ENCODE data around the gene PPP1R14B. TPM values are rescaled to one million over a fixed set of nuclear protein-coding genes. Genes with fewer than 3 reads are reported as not detected.

Gene PPP1R14B
- total and polyA plus RNA-seq, 2 of the 13 experiments (the other 11 are each of a cell fraction or from before 2014, with no cell fraction given), result 110 to 148 TPM

DNA sequence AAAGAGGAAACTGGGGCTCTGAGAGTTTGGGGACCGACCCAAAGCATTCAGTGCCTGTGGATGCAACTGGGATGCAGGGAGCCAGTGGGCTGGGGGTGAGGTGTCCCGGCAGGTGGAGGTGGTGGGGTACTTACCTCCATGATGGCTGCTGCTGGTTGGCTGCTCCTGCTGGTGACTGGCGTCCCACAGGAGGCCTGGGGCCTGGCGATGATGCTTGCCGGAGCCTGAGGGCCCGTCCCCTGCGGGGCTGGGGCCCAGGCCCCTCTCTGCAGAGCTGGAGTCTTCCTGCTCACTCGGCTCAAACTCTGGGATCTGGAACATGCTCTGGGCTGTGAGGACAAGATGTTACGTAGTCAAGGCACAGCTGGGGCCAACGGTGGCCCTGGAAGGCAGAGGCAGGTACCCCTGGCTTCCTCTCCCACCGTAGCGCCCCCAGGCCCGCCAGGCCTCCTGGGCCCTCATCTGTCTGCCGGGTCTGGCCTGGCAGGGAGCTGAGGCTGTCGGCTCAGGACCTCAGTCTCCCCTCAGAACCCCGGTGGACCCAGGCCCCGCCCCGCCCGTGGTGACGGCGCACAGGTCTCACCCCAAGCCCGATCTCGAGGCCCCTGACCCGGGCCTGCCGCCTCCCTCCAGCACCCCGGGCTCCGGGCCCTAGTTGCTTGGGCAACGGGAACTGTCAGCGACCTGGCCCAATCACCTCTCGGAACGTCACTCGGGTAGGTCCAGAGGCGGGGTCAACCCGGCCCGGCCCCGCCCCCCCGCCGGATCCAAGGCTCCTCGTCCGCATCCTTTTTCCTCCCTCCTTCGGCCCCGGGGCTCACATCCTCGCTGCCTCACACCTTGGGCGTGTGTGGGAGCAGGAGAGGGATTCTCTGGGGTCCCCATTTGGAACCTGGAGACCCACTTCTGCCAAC is 37.6 kb upstream of the PPP1R14B start, which contains the start of gene BAD (continued):
- TF ChIP-seq ZZZ3 (CRISPR knock-in tag; IDR thresholded peaks at IDR 0.05; ENCODE audit: borderline replicate concordance) (0 out of 2 replicates have a peak, but pooled peaks have one; percentile 51), ZNF33A (CRISPR knock-in tag; IDR thresholded peaks at IDR 0.05; ENCODE audit: borderline replicate concordance) (0 out of 2 replicates have a peak, but pooled peaks have one; percentile 57), TBP (CRISPR knock-in tag; IDR thresholded peaks at IDR 0.05) (no peak), ZNF350 (CRISPR knock-in tag; IDR thresholded peaks at IDR 0.05; ENCODE audit: borderline replicate concordance, low read depth) (peak; percentile 15; the same call in 1 of the 2 replicates), POLR2A (IDR thresholded peaks at IDR 0.05; ENCODE audit: insufficient read depth in 1 of 2, low read depth in 2 of 2, low read length in 2 of 2) (peak in 1 of 2 experiments; percentile 10; a peak in 2 of 4 replicates), THAP9 (CRISPR knock-in tag; IDR thresholded peaks at IDR 0.05; ENCODE audit: borderline replicate concordance) (peak; percentile 46; the same call in 1 of the 2 replicates), AHR (CRISPR knock-in tag; IDR thresholded peaks at IDR 0.05) (no peak), ESRRA (CRISPR knock-in tag; IDR thresholded peaks at IDR 0.05; ENCODE audit: low read depth) (0 out of 2 replicates have a peak, but pooled peaks have one; percentile 10), NFYB (CRISPR knock-in tag; IDR thresholded peaks at IDR 0.05) (peak; percentile 85), ZNF670 (CRISPR knock-in tag; IDR thresholded peaks at IDR 0.05; ENCODE audit: borderline replicate concordance) (0 out of 2 replicates have a peak, but pooled peaks have one; percentile 40), KDM4B (CRISPR knock-in tag; IDR thresholded peaks at IDR 0.05) (0 out of 2 replicates have a peak, but pooled peaks have one; percentile 32), ZNF790 (CRISPR knock-in tag; IDR thresholded peaks at IDR 0.05; ENCODE audit: borderline replicate concordance) (0 out of 2 replicates have a peak, but pooled peaks have one; percentile 29), ZNF891 (CRISPR knock-in tag; IDR thresholded peaks at IDR 0.05) (no peak), DRAP1 (CRISPR knock-in tag; IDR thresholded peaks at IDR 0.05) (peak; percentile 41; the same call in 1 of the 2 replicates), ZNF773 (CRISPR knock-in tag; IDR thresholded peaks at IDR 0.05; ENCODE audit: borderline replicate concordance) (no peak), ATF1 (CRISPR knock-in tag; IDR thresholded peaks at IDR 0.05) (peak; percentile 84), PHF20 (CRISPR knock-in tag; IDR thresholded peaks at IDR 0.05) (no peak; the same call in none of the 2 replicates), RBM22 (optimal IDR thresholded peaks at IDR 0.05; ENCODE audit: low read length) (peak; percentile 30), ZNF562 (CRISPR knock-in tag; IDR thresholded peaks at IDR 0.05; ENCODE audit: borderline replicate concordance) (no peak)
- TF ChIP-seq, protein P1, sequence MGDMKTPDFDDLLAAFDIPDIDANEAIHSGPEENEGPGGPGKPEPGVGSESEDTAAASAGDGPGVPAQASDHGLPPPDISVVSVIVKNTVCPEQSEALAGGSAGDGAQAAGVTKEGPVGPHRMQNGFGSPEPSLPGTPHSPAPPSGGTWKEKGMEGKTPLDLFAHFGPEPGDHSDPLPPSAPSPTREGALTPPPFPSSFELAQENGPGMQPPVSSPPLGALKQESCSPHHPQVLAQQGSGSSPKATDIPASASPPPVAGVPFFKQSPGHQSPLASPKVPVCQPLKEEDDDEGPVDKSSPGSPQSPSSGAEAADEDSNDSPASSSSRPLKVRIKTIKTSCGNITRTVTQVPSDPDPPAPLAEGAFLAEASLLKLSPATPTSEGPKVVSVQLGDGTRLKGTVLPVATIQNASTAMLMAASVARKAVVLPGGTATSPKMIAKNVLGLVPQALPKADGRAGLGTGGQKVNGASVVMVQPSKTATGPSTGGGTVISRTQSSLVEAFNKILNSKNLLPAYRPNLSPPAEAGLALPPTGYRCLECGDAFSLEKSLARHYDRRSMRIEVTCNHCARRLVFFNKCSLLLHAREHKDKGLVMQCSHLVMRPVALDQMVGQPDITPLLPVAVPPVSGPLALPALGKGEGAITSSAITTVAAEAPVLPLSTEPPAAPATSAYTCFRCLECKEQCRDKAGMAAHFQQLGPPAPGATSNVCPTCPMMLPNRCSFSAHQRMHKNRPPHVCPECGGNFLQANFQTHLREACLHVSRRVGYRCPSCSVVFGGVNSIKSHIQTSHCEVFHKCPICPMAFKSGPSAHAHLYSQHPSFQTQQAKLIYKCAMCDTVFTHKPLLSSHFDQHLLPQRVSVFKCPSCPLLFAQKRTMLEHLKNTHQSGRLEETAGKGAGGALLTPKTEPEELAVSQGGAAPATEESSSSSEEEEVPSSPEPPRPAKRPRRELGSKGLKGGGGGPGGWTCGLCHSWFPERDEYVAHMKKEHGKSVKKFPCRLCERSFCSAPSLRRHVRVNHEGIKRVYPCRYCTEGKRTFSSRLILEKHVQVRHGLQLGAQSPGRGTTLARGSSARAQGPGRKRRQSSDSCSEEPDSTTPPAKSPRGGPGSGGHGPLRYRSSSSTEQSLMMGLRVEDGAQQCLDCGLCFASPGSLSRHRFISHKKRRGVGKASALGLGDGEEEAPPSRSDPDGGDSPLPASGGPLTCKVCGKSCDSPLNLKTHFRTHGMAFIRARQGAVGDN (CRISPR knock-in tag; IDR thresholded peaks at IDR 0.05), result peak; percentile 69
- TF ChIP-seq, protein P2, sequence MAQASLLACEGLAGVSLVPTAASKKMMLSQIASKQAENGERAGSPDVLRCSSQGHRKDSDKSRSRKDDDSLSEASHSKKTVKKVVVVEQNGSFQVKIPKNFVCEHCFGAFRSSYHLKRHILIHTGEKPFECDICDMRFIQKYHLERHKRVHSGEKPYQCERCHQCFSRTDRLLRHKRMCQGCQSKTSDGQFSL (CRISPR knock-in tag; IDR thresholded peaks at IDR 0.05), result no peak

All from HepG2 (cell line).